Measurements from ENCODE around the gene TTC34. TPM values are rescaled to one million over a fixed set of nuclear protein-coding genes. Genes with fewer than 3 reads are reported as not detected.

The TTC34 gene
- total RNA-seq, 4 donors from 2014 or later = 0.27 to 0.62 (median 0.58) TPM; not detected in 1

- no peak for ATAC-seq
- no peak overlapping the region for H3K4me3 ChIP-seq
- peaks cover 78% of the 10 kb centered on the region for H3K27me3 ChIP-seq
- TF ChIP-seq CTCF (IDR thresholded peaks at IDR 0.05) (no peak), EP300 (IDR thresholded peaks at IDR 0.05) (no peak), POLR2A (IDR thresholded peaks at IDR 0.05) (no peak), POLR2AphosphoS5 (IDR thresholded peaks at IDR 0.05) (no peak)
- no peaks in the 10 kb centered on the region for H3K36me3 ChIP-seq
- H3K27ac ChIP-seq = no peak overlapping the region
- peaks cover 0 to 24% (median 0%) of the 10 kb centered on the region in 3 donors for H3K9me3 ChIP-seq
- H3K4me1 ChIP-seq = peaks cover 0 to 27% (median 0%) of the 10 kb centered on the region in 3 donors
- 60 to 70% methylated on average over 3 to 7 of the region's 21 CpGs for WGBS, 2 donors (ENCODE audit: low coverage in 1 of 2)
Measured at GRCh38 chr1:2610036-2610959, 191.2 kb downstream of the TTC34 start.

DNA sequence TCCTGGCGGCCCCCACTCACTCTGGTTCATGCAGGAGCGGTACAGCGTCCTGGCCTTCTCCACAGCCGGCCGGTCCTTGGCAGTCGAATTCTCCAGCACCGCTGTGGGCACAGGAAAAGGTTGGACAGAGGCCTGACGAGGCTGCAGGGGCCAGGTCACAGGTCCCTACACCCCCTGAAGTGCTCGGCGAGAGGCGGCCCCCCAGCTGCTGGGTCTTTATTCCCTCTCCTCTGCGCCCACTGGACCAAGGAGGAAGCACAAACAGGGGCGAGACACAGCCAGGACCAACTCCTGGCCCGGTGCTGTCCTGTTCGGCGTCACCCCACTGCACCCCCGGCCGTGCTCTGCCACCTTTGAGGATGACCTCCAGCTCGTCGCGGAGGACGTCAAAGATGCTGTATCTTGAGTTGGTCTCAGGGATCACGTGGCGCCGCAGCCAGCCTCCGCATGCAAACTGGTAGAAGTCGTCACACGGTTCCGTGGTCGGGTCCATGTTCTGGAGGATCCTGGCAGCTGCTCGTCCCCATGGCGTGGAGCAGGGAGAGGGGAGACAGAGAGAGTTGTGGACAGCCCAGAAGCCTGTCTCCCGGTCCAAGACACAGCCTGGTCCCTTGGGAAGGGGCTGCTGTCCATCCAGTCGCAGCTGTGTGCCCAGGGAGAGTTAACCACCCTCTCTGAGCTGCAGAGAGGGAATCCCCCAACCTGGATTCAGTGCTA lies 192.0 kb downstream of the TTC34 start:
- Histone ChIP-seq H3K36me3 (no peaks in the 10 kb centered on the region), H3K27me3 (peaks cover 78% of the 10 kb centered on the region), H3K27ac (no peak overlapping the region), H3K4me1 (peaks cover 0 to 27% (median 0%) of the 10 kb centered on the region in 3 donors), H3K9me3 (peaks cover 0 to 16% (median 0%) of the 10 kb centered on the region in 3 donors), H3K4me3 (no peak overlapping the region)
- whole genome bisulfite sequencing, 2 donors (ENCODE audit: low coverage in 1 of 2) = no CpG with 5 or more reads among the region's 34 CpGs
- no peak for TF ChIP-seq EP300 (IDR thresholded peaks at IDR 0.05)
- TF ChIP-seq POLR2A (IDR thresholded peaks at IDR 0.05) = no peak
- TF ChIP-seq CTCF (IDR thresholded peaks at IDR 0.05) = no peak
- no peak for TF ChIP-seq POLR2AphosphoS5 (IDR thresholded peaks at IDR 0.05)
- no peak for ATAC-seq

DNA sequence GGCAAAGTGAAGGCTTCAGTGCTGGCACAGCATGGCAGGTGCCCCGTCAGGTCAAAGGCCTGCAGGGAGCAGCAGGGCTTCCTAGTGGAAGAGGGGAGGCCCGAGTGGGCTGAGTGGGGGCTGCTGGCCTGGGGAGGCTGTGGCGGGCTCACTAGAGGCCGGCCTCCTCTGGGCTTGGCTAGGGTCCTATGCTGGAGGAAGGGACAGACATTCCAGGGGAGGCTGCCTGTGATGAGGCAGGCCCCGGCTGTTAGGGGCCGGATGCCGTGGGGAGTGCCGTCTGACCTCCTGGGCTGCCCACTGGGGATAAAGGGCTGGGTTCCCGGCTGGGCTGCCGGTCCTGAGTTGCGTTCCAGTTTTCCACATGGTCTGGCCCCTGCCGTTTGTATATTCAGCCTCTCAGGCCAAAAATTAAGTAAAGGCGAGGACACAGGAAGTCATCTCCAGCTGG lies 193.8 kb downstream of the TTC34 start:
- ATAC-seq = peak; percentile 60
- peak overlapping the region in 1 of 4 donors; percentile 24 for H3K27ac ChIP-seq
- TF ChIP-seq POLR2A (IDR thresholded peaks at IDR 0.05) (no peak), EP300 (IDR thresholded peaks at IDR 0.05) (no peak), POLR2AphosphoS5 (IDR thresholded peaks at IDR 0.05) (no peak), CTCF (IDR thresholded peaks at IDR 0.05) (no peak)
- no peaks in the 10 kb centered on the region for H3K9me3 ChIP-seq
- 20 to 50% methylated on average over 2 of the region's 13 CpGs for WGBS, 2 donors (ENCODE audit: low coverage in 1 of 2)
- no peaks in the 10 kb centered on the region for H3K36me3 ChIP-seq
- peaks cover 0 to 27% (median 0%) of the 10 kb centered on the region in 3 donors for H3K4me1 ChIP-seq
- peaks cover 83% of the 10 kb centered on the region for H3K27me3 ChIP-seq
- H3K4me3 ChIP-seq = no peak overlapping the region

DNA sequence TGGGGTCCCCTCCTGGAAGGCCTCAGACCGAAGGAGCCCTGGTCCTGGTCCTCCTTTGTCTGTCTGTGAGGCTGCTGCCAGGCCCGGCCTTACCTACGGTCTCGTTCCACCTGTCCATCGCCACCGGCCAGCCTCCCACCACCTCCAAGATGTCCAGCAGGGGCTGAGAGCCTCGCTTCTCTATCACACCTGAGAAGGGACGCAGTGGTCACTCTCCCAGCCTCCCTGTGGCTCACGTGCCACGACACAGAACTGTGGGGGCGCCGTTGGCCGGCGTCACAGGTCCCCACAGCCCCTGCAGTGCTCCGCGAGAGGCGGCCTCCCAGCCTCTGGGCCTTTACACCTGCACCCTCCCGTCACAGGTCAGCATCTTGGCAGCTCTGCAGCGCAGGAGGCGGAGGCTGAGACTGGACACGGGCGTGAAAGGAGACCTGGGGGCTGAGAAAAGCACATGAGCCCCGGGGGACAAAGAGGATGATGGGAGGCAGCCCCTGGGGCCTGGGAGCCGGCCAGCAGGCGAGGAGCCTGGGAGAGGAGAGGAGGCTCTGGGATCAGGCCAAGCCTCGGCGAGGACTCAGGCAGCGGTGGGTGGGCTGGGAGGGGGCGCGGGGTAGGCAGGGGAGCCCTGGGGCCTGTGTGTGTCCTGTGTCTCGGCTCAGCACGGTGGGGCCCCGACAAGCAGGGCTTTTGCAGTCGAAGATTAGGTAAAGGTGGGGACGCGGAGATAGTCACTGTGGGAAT lies 194.4 kb downstream of the TTC34 start:
- H3K27ac ChIP-seq = peak overlapping the region in 1 of 4 donors; percentile 24
- H3K36me3 ChIP-seq = no peaks in the 10 kb centered on the region
- no peak for TF ChIP-seq POLR2A (IDR thresholded peaks at IDR 0.05)
- H3K4me3 ChIP-seq = no peak overlapping the region
- H3K4me1 ChIP-seq = peaks cover 0 to 27% (median 0%) of the 10 kb centered on the region in 3 donors
- 12 to 27% methylated on average over 3 to 4 of the region's 36 CpGs for WGBS, 2 donors (ENCODE audit: low coverage in 1 of 2)
- peaks cover 0 to 4% (median 0%) of the 10 kb centered on the region in 3 donors for H3K9me3 ChIP-seq
- peaks cover 83% of the 10 kb centered on the region for H3K27me3 ChIP-seq
- no peak for ATAC-seq

Data from gastroesophageal sphincter (tissue), 4 donors.